ENCODE measurements around the gene ADM. TPM values are rescaled to one million over a fixed set of nuclear protein-coding genes. Genes with fewer than 3 reads are reported as not detected.
A peak's percentile ranks its signal among the peaks of the same experiment; 100 is the strongest.

Gene ADM
- 10 to 100 TPM; 12.8 to 32.6 TPM for total RNA-seq
- 10 to 100 TPM in 1 of 2 donors, 1 to 10 TPM in 1; 9.7 to 33.1 TPM for polyA plus RNA-seq

- Histone ChIP-seq H3K4me1 (ENCODE audit: control insufficient read depth in 4 of 4, insufficient read depth in 4 of 4, low read length in 3 of 4) (peaks cover 6 to 54% (median 31%) of the 10 kb centered on the region in 4 donors), H3K27me3 (ENCODE audit: control insufficient read depth in 4 of 4, insufficient read depth in 4 of 4, low read length in 3 of 4) (no peaks in the 10 kb centered on the region), H3K9ac (ENCODE audit: low read depth in 1 of 2, low read length in 2 of 2) (peak within 1 kb of the TSS; percentile 84 to 87), H3K36me3 (ENCODE audit: control insufficient read depth in 4 of 4, insufficient read depth in 3 of 4, low read depth in 1 of 4, low read length in 3 of 4) (no peaks in the 10 kb centered on the region), H3K27ac (ENCODE audit: low read depth in 1 of 2, low read length in 2 of 2) (peak within 1 kb of the TSS; percentile 84 to 96), H3K9me3 (ENCODE audit: control insufficient read depth in 4 of 4, low read length in 3 of 4) (no peaks in the 10 kb centered on the region), H3K4me3 (ENCODE audit: low read depth in 1 of 3, low read length in 3 of 3) (peak within 1 kb of the TSS; percentile 63 to 89 (median 73))
- peak; percentile 80 for DNase-seq (ENCODE audit: low spot score)
- WGBS, result under 1% methylated on average over 48 of the region's 48 CpGs
- peak; percentile 99 for TF ChIP-seq TAF1 (conservative IDR thresholded peaks at IDR 0.05)
- peak; percentile 5 to 37 for TF ChIP-seq RAD21 (IDR thresholded peaks at IDR 0.05)
- peak; percentile 40 for TF ChIP-seq CTCF (IDR thresholded peaks at IDR 0.05; ENCODE audit: low read depth, low read length, missing input control)
- TF ChIP-seq ZBTB33 (IDR thresholded peaks at IDR 0.05), result peak; percentile 33
- TF ChIP-seq YY1 (IDR thresholded peaks at IDR 0.05), result peak; percentile 66
- TF ChIP-seq JUND (IDR thresholded peaks at IDR 0.05), result peak in 1 of 2 donors; percentile 13
- TF ChIP-seq EGR1 (IDR thresholded peaks at IDR 0.05; ENCODE audit: low read depth in 2 of 2), result no peak
- no peak for TF ChIP-seq GABPA (IDR thresholded peaks at IDR 0.05 in 1 of 2, conservative IDR thresholded peaks at IDR 0.05 in 1 of 2)
- no peak for TF ChIP-seq HNF4G (IDR thresholded peaks at IDR 0.05)
- peak in 1 of 2 donors; percentile 17 for TF ChIP-seq RXRA (IDR thresholded peaks at IDR 0.05)
- TF ChIP-seq NR2F2 (IDR thresholded peaks at IDR 0.05), result no peak
- no peak for TF ChIP-seq ATF3 (IDR thresholded peaks at IDR 0.05)
- TF ChIP-seq HNF4A (conservative IDR thresholded peaks at IDR 0.05), result peak; percentile 18 to 22
- no peak for TF ChIP-seq FOXA2 (IDR thresholded peaks at IDR 0.05)
- peak; percentile 77 for TF ChIP-seq MAX (IDR thresholded peaks at IDR 0.05)
- TF ChIP-seq SP1 (IDR thresholded peaks at IDR 0.05), result peak; percentile 67
- TF ChIP-seq REST (IDR thresholded peaks at IDR 0.05), result peak; percentile 94
- no peak for TF ChIP-seq FOXA1 (IDR thresholded peaks at IDR 0.05)
Observed at GRCh38 chr11:10304495-10305261, at the start of gene ADM. TSS of gene ADM (plus strand) at chr11:10305073. CDS start at chr11:10305701, 628 bp downstream.

Data from liver (tissue), 9 donors.